KMS-11 (cell line): ENCODE data around the gene MTIF3.
A peak's percentile ranks its signal among the peaks of the same experiment; 100 is the strongest.

Experiments used
- H2AFZ ChIP-seq: fragments of 200-600 bp; sonication (generic); 2 replicates; pipeline ENCODE4 v1.6.1; 2016; ENCODE audit warnings: antibody characterized with exemption, mixed run types, low read depth
- H3K27ac ChIP-seq: fragments of 200-600 bp; sonication (generic); 2 replicates; pipeline ENCODE4 v1.6.1; 2016; ENCODE audit warnings: mild to moderate bottlenecking, mixed run types
- H3K27me3 ChIP-seq: fragments of 200-600 bp; sonication (generic); 2 replicates; pipeline ENCODE4 v1.6.1; 2017; ENCODE audit warnings: mild to moderate bottlenecking, low read depth, mixed run types, moderate library complexity; ENCODE audit not compliant: insufficient read depth
- H3K36me3 ChIP-seq: fragments of 200-600 bp; sonication (generic); 2 replicates; pipeline ENCODE4 v1.6.1; 2017; ENCODE audit warnings: mild to moderate bottlenecking, mixed run types; ENCODE audit not compliant: insufficient read depth
- H3K4me1 ChIP-seq: fragments of 200-600 bp; sonication (generic); 2 replicates; pipeline ENCODE4 v1.6.1; 2016; ENCODE audit warnings: mild to moderate bottlenecking, low read depth, mixed run types; ENCODE audit not compliant: poor library complexity, severe bottlenecking
- H3K4me2 ChIP-seq: fragments of 200-600 bp; sonication (generic); 2 replicates; pipeline ENCODE4 v1.7.0; 2016; ENCODE audit warnings: mild to moderate bottlenecking, mixed run types
- H3K4me3 ChIP-seq: fragments of 200-600 bp; sonication (generic); IDR thresholded peaks from 2 replicates; pipeline ENCODE4 v1.6.1; 2017; ENCODE audit warnings: low read depth, low read length, mixed read lengths; ENCODE audit not compliant: insufficient read depth
- H3K79me2 ChIP-seq: fragments of 200-600 bp; sonication (generic); 2 replicates; pipeline ENCODE4 v1.6.1; 2016; ENCODE audit warnings: low read depth, mixed run types; ENCODE audit not compliant: insufficient read depth
- H3K9ac ChIP-seq: fragments of 200-600 bp; sonication (generic); 2 replicates; pipeline ENCODE4 v1.6.1; 2016; ENCODE audit warnings: mild to moderate bottlenecking, mixed run types
- H4K20me1 ChIP-seq: fragments of 200-600 bp; sonication (generic); 2 replicates; pipeline ENCODE4 v1.6.1; 2016; ENCODE audit warnings: mild to moderate bottlenecking, mixed run types; ENCODE audit not compliant: insufficient read depth
- TF ChIP-seq, protein P1 (sequence below): fragments of 200-600 bp; sonication (generic); conservative IDR thresholded peaks from 2 replicates; pipeline ENCODE4 v1.6.1; 2017; ENCODE audit warnings: low read depth, mild to moderate bottlenecking, antibody characterized with exemption, low read length, moderate library complexity, mixed read lengths

Gene MTIF3

DNA sequence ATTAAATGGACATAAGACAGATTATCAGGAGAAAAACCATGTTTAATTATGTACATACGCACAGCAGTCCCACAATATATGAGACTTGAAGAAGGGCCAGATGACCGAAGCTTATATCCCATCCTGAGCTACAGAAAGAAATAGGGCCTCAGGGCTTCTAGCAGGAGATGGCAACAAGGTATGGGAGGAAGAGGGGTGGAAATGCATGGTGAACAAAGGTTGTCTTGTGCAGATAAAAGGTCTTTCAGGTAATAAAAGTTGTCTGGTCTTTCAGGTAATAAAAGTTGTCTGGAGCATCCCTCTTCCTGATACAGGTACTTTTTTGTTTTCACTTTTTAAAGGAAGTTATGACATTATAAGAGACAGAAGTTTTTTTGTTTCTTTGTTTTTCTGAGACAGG lies 41.4 kb downstream of the MTIF3 start:
- Histone ChIP-seq H3K4me3 (no peak overlapping the region), H3K79me2 (no peaks in the 10 kb centered on the region), H4K20me1 (no peaks in the 10 kb centered on the region)

DNA sequence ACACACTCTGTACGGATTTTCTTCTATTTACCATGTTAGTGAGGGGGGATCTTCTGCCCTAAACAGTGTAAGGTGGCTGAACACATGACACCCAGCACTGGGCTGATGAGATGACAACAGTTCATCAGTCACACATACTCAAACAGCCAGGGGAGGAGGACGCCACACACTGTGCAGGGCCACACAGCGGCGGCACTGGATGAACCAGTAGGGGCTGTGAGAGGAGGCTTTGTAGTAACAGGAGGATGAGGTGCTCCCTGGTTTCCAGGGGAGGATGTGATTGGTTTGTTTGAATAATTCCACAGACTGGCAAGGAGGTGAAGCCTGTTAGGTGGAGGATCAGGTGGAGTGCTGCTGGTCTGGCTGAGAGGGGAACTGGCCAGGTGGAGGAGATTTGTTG lies 42.3 kb downstream of the MTIF3 start:
- Histone ChIP-seq H3K4me3 (no peak overlapping the region), H2AFZ (no peak overlapping the region), H3K9ac (no peak overlapping the region), H4K20me1 (no peaks in the 10 kb centered on the region), H3K27ac (no peak overlapping the region), H3K36me3 (no peaks in the 10 kb centered on the region), H3K4me1 (peaks cover 9% of the 10 kb centered on the region), H3K79me2 (no peaks in the 10 kb centered on the region), H3K27me3 (no peaks in the 10 kb centered on the region), H3K4me2 (no peak overlapping the region)
- TF ChIP-seq, protein P1, sequence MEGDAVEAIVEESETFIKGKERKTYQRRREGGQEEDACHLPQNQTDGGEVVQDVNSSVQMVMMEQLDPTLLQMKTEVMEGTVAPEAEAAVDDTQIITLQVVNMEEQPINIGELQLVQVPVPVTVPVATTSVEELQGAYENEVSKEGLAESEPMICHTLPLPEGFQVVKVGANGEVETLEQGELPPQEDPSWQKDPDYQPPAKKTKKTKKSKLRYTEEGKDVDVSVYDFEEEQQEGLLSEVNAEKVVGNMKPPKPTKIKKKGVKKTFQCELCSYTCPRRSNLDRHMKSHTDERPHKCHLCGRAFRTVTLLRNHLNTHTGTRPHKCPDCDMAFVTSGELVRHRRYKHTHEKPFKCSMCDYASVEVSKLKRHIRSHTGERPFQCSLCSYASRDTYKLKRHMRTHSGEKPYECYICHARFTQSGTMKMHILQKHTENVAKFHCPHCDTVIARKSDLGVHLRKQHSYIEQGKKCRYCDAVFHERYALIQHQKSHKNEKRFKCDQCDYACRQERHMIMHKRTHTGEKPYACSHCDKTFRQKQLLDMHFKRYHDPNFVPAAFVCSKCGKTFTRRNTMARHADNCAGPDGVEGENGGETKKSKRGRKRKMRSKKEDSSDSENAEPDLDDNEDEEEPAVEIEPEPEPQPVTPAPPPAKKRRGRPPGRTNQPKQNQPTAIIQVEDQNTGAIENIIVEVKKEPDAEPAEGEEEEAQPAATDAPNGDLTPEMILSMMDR: no peak

More for the DNA sequence above, 41.4 kb downstream of the MTIF3 start:
- Histone ChIP-seq H3K4me2 (no peak overlapping the region), H3K9ac (no peak overlapping the region), H3K27ac (no peak overlapping the region), H3K36me3 (no peaks in the 10 kb centered on the region), H3K4me1 (peaks cover 9% of the 10 kb centered on the region), H3K27me3 (no peaks in the 10 kb centered on the region), H2AFZ (no peak overlapping the region)
- TF ChIP-seq, protein P1: no peak

DNA sequence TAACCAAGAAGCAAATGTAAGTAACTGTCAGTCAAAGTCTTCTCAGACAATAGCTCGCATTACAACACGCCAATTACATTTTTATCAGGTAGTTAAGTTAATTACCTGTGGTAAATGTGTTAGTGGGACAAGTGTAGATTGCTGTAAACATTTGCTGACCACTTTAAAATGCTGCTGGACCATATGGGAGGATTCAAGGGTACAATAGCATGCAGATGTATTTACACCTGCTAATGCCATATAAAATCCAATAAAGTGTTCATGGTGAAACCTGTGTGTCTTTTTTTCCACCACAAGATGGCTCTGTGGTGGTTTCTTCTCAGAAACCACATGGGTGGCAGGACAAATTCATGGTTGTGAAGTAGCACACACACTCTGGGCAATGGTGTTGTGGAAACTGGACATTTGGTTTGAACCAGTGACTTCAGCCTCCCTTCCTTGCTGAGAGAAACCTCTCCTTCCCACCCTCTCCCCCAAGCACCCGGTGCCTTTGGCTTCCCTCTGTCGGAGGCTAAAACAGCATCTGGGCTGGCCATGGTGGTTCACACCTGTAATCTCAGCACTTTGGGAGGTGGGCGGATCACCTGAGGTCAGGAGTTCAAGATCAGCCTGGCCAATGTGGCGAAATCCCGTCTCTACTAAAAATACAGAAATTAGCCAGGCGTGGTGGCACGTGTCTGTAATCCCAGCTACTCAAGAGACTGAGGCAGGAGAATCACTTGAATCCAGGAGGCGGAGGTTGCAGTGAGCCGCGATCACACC lies 44.0 kb downstream of the MTIF3 start:
- TF ChIP-seq, protein P1: peak; percentile 38; the same call in 1 of the 2 replicates
- peaks cover 9% of the 10 kb centered on the region for H3K4me1 ChIP-seq
- H3K9ac ChIP-seq: no peak overlapping the region
- no peak overlapping the region for H3K4me2 ChIP-seq
- H3K27ac ChIP-seq: no peak overlapping the region
- no peaks in the 10 kb centered on the region for H3K79me2 ChIP-seq
- H4K20me1 ChIP-seq: no peaks in the 10 kb centered on the region
- H3K36me3 ChIP-seq: no peaks in the 10 kb centered on the region
- H2AFZ ChIP-seq: peak overlapping the region; percentile 30; the same call in 1 of the 2 replicates
- no peak overlapping the region for H3K4me3 ChIP-seq
- no peaks in the 10 kb centered on the region for H3K27me3 ChIP-seq

DNA sequence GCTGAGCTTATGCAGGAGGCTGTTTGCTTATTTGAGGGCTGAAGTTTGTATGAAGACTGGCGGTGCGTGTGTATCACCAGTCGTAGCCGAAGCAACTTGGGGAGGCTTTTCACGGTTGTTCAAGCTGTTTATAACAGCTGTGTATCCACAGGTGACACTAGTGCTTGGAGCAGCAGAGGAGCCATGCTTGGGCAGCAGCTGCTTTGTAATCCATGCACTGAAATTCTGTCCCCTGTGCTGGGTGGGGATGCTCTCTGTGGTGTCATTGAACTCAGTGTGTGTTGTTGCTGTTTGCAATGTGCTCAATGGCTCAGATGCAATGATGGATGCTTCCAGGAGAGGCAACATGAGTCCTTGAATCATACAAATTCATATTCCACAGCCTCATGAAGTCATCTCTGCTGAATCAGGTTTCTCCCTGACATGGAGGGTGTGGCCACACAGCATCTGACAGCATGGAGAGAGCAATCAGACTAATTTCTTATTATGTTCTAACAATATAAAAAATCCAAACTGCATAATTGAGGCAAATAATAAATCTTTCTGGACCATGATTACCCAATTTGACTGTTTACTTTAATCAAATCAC lies 44.7 kb downstream of the MTIF3 start:
- Histone ChIP-seq H2AFZ (no peak overlapping the region), H4K20me1 (no peaks in the 10 kb centered on the region), H3K36me3 (no peaks in the 10 kb centered on the region), H3K79me2 (no peaks in the 10 kb centered on the region), H3K27ac (no peak overlapping the region), H3K27me3 (no peaks in the 10 kb centered on the region), H3K4me3 (no peak overlapping the region), H3K4me2 (no peak overlapping the region), H3K4me1 (peaks cover 9% of the 10 kb centered on the region), H3K9ac (no peak overlapping the region)
- TF ChIP-seq, protein P1: no peak
